HG02870 (cell line): Measurements from ENCODE around the gene NDUFB1.

Experiments
- ATAC-seq: cut with Tn5 transposase; IDR thresholded peaks from one replicate; pipeline ENCODE4 v1.9.1; 2021; ENCODE audit warnings: mild to moderate bottlenecking, moderate library complexity; ENCODE audit not compliant: unreplicated experiment

The NDUFB1 gene

GRCh38 chr14:92121670-92122350, at the start of gene NDUFB1, which contains the start of gene CPSF2:
NDUFB1 (minus strand) TSS chr14:92121706; CDS start chr14:92117637, 4,069 bp downstream.
CPSF2 (plus strand) TSS chr14:92121969; CDS start chr14:92130985, 9,016 bp downstream.
- ATAC-seq = peak; percentile 75

GRCh38 chr14:92164958-92165357, 43.5 kb upstream of the NDUFB1 start:
- no peak for ATAC-seq

GRCh38 chr14:92161521-92161920, 40.0 kb upstream of the NDUFB1 start:
- ATAC-seq = no peak

- ATAC-seq = no peak
Observed at GRCh38 chr14:92160619-92161018, 39.1 kb upstream of the NDUFB1 start.

- ATAC-seq = no peak
Observed at GRCh38 chr14:92154283-92154942, 32.9 kb upstream of the NDUFB1 start.

GRCh38 chr14:92153581-92153980, 32.1 kb upstream of the NDUFB1 start:
- ATAC-seq = no peak

- ATAC-seq = no peak
Observed at GRCh38 chr14:92144708-92145107, 23.2 kb upstream of the NDUFB1 start.

- ATAC-seq = no peak
Observed at GRCh38 chr14:92143962-92144361, 22.5 kb upstream of the NDUFB1 start.

GRCh38 chr14:92143309-92143708, 21.8 kb upstream of the NDUFB1 start:
- ATAC-seq = no peak

GRCh38 chr14:92135269-92135668, 13.8 kb upstream of the NDUFB1 start:
- ATAC-seq = no peak

- no peak for ATAC-seq
Observed at GRCh38 chr14:92134456-92134855, 12.9 kb upstream of the NDUFB1 start.

GRCh38 chr14:92122761-92123160, 1.3 kb upstream of the NDUFB1 start:
- no peak for ATAC-seq

- peak; percentile 24 for ATAC-seq
Observed at GRCh38 chr14:92122351-92122677, 808 bp upstream of the NDUFB1 start.

GRCh38 chr14:92121207-92121669, 268 bp downstream of the NDUFB1 start:
- ATAC-seq = peak; percentile 10

- ATAC-seq = no peak
Observed at GRCh38 chr14:92109490-92109889, 12.0 kb downstream of the NDUFB1 start.

GRCh38 chr14:92108345-92109254, 12.9 kb downstream of the NDUFB1 start:
- ATAC-seq = no peak

GRCh38 chr14:92106143-92106926, 15.2 kb downstream of the NDUFB1 start, which contains the start of gene ATXN3:
ATXN3 (minus strand) TSS chr14:92106582; CDS start chr14:92106552, 30 bp downstream.
- ATAC-seq = peak; percentile 81

- ATAC-seq = peak; percentile 21
Observed at GRCh38 chr14:92105893-92106142, 15.7 kb downstream of the NDUFB1 start.

- ATAC-seq = no peak
Observed at GRCh38 chr14:92105073-92105892, 16.2 kb downstream of the NDUFB1 start.
